HG03439 (cell line): ENCODE results near the gene EFNA4.

ENCODE experiments used
- ATAC-seq: cut with Tn5 transposase; IDR thresholded peaks from one replicate; pipeline ENCODE4 v1.9.1; 2021; ENCODE audit warnings: mild to moderate bottlenecking, moderate library complexity; ENCODE audit not compliant: unreplicated experiment

The EFNA4 gene

GRCh38 chr1:155032886-155033285 is 30.7 kb upstream of the EFNA4 start:
- no peak for ATAC-seq

GRCh38 chr1:155033524-155033923 is 30.0 kb upstream of the EFNA4 start, which contains the start of the genes DCST1 and DCST2:
DCST1 (plus strand) TSS chr1:155033824; CDS start chr1:155034037, 213 bp downstream.
DCST2 (minus strand) TSS chr1:155033781; CDS start chr1:155033701, 80 bp downstream.
- no peak for ATAC-seq

- ATAC-seq: no peak
Observed at GRCh38 chr1:155034318-155035208, 29.0 kb upstream of the EFNA4 start.

GRCh38 chr1:155035936-155036335 is 27.6 kb upstream of the EFNA4 start:
- ATAC-seq: no peak

GRCh38 chr1:155037043-155037442 is 26.5 kb upstream of the EFNA4 start:
- ATAC-seq: no peak

- no peak for ATAC-seq
Observed at GRCh38 chr1:155037851-155038441, 25.6 kb upstream of the EFNA4 start.

- no peak for ATAC-seq
Observed at GRCh38 chr1:155038602-155039307, 24.8 kb upstream of the EFNA4 start.

- ATAC-seq: no peak
Observed at GRCh38 chr1:155039308-155039669, 24.3 kb upstream of the EFNA4 start.

- no peak for ATAC-seq
Observed at GRCh38 chr1:155040358-155041093, 23.0 kb upstream of the EFNA4 start.

GRCh38 chr1:155042789-155043188 is 20.8 kb upstream of the EFNA4 start:
- ATAC-seq: no peak

- ATAC-seq: no peak
Observed at GRCh38 chr1:155043301-155043702, 20.2 kb upstream of the EFNA4 start.

- ATAC-seq: no peak
Observed at GRCh38 chr1:155043793-155044192, 19.7 kb upstream of the EFNA4 start.

GRCh38 chr1:155044365-155044764 is 19.2 kb upstream of the EFNA4 start:
- ATAC-seq: no peak

GRCh38 chr1:155044812-155045657 is 18.5 kb upstream of the EFNA4 start:
- no peak for ATAC-seq

- no peak for ATAC-seq
Observed at GRCh38 chr1:155048449-155049334, 14.8 kb upstream of the EFNA4 start.

GRCh38 chr1:155049651-155050559 is 13.6 kb upstream of the EFNA4 start:
- ATAC-seq: no peak

GRCh38 chr1:155050560-155051341 is 12.8 kb upstream of the EFNA4 start, which contains the start of gene ADAM15:
ADAM15 (plus strand) TSS chr1:155051316; CDS start chr1:155051387, 71 bp downstream.
- ATAC-seq: peak; percentile 66
